CD14-positive monocyte (primary cell): ENCODE data around the gene FAM241B. TPM values are rescaled to one million over a fixed set of nuclear protein-coding genes. Genes with fewer than 3 reads are reported as not detected.

Source experiments
- DNase-seq, 3 donors: peaks; one replicate each; pipeline ENCODE4 v3.0.0-alpha.2; 2011 to 2022
- H2AFZ ChIP-seq: 2 replicates; pipeline ENCODE4 v1.6.0; 2012; ENCODE audit warnings: mild to moderate bottlenecking, low read depth, low read length, inconsistent platforms; ENCODE audit not compliant: insufficient read depth, poor library complexity, severe bottlenecking
- H3K27ac ChIP-seq, 2 donors: 1 replicate in 1 of 2; 2 replicates in 1 of 2; pipeline ENCODE4 v1.5.1; 2012 to 2013; ENCODE audit warnings: low read length in 2 of 2, control low read depth in 1 of 2, inconsistent platforms in 1 of 2, low read depth in 1 of 2, mild to moderate bottlenecking in 1 of 2
- H3K27me3 ChIP-seq, 2 donors: one replicate each; pipeline versions ENCODE4 v1.6.0 to v1.6.1; 2011 to 2013; ENCODE audit warnings: low read length in 2 of 2; ENCODE audit not compliant: control insufficient read depth in 2 of 2, insufficient read depth in 2 of 2
- H3K36me3 ChIP-seq, 2 donors: replicated peaks in 1 of 2; 1 replicate in 1 of 2; 2 replicates in 1 of 2; pipeline versions ENCODE4 v1.5.1 to v1.6.1; 2012 to 2013; ENCODE audit warnings: low read length in 2 of 2, control low read depth in 1 of 2, inconsistent platforms in 1 of 2, mild to moderate bottlenecking in 1 of 2; ENCODE audit not compliant: insufficient read depth in 2 of 2, control insufficient read depth in 1 of 2
- H3K4me1 ChIP-seq, 2 donors: 1 replicate in 1 of 2; 2 replicates in 1 of 2; pipeline versions ENCODE4 v1.5.1 to v1.6.1; 2012 to 2013; ENCODE audit warnings: low read length in 2 of 2, control low read depth in 1 of 2, inconsistent platforms in 1 of 2, mild to moderate bottlenecking in 1 of 2, moderate library complexity in 1 of 2; ENCODE audit not compliant: insufficient read depth in 2 of 2, control insufficient read depth in 1 of 2
- H3K4me2 ChIP-seq: replicated peaks from 2 replicates; pipeline ENCODE3; 2012; ENCODE audit warnings: low read length, moderate library complexity, mild to moderate bottlenecking; ENCODE audit not compliant: poor library complexity, severe bottlenecking; ENCODE audit errors: extremely low read depth
- H3K4me3 ChIP-seq, 3 experiments: fragments of 200-600 bp in 1 of 3; sonication (generic) in 1 of 3; replicated peaks in 1 of 3; 1 replicate in 2 of 3; 2 replicates in 1 of 3; pipeline ENCODE4 v1.5.1; 2011 to 2013; ENCODE audit warnings: low read length in 3 of 3, mild to moderate bottlenecking in 3 of 3, control low read depth in 2 of 3, low read depth in 2 of 3, inconsistent platforms in 1 of 3, moderate library complexity in 1 of 3
- H3K79me2 ChIP-seq: 2 replicates; pipeline ENCODE4 v1.6.0; 2012; ENCODE audit warnings: mild to moderate bottlenecking, control low read depth, inconsistent platforms, low read length, moderate library complexity; ENCODE audit not compliant: insufficient read depth
- H3K9ac ChIP-seq: 2 replicates; pipeline ENCODE4 v1.6.0; 2017; ENCODE audit warnings: low read length, mild to moderate bottlenecking; ENCODE audit not compliant: insufficient read depth, poor library complexity, severe bottlenecking
- H3K9me3 ChIP-seq, 2 donors: replicated peaks in 1 of 2; 1 replicate in 1 of 2; 2 replicates in 1 of 2; pipeline versions ENCODE4 v1.5.1 to v1.6.1; 2012 to 2013; ENCODE audit warnings: low read length in 2 of 2, control low read depth in 1 of 2; ENCODE audit not compliant: control insufficient read depth in 1 of 2, insufficient read depth in 1 of 2
- H4K20me1 ChIP-seq: 2 replicates; pipeline ENCODE4 v1.6.0; 2012; ENCODE audit warnings: mild to moderate bottlenecking, low read length, control low read depth, moderate library complexity; ENCODE audit not compliant: insufficient read depth
- H3K27ac Mint-ChIP-seq, 7 donors: one replicate each; pipeline ENCODE4 v1.8.0; 2020; ENCODE audit warnings: mild to moderate bottlenecking in 7 of 7, mixed read lengths in 7 of 7, moderate library complexity in 6 of 7, inconsistent platforms in 2 of 7
- H3K27me3 Mint-ChIP-seq, 3 donors: one replicate each; pipeline ENCODE4 v1.8.0; 2021 to 2022; ENCODE audit warnings: low read depth in 3 of 3, mild to moderate bottlenecking in 3 of 3, mixed read lengths in 3 of 3, moderate library complexity in 3 of 3, inconsistent platforms in 1 of 3
- H3K36me3 Mint-ChIP-seq, 2 donors: one replicate each; pipeline ENCODE4 v1.8.0; 2020; ENCODE audit warnings: mixed read lengths in 2 of 2, inconsistent platforms in 1 of 2, mild to moderate bottlenecking in 1 of 2
- H3K4me1 Mint-ChIP-seq: one replicate; pipeline ENCODE4 v1.8.0; 2020; ENCODE audit warnings: mild to moderate bottlenecking, mixed read lengths
- H3K4me3 Mint-ChIP-seq, 2 donors: one replicate each; pipeline ENCODE4 v1.8.0; 2020; ENCODE audit warnings: mild to moderate bottlenecking in 2 of 2, mixed read lengths in 2 of 2, moderate library complexity in 1 of 2
- H3K9me3 Mint-ChIP-seq, 7 donors: one replicate each; pipeline ENCODE4 v1.8.0; 2020 to 2022; ENCODE audit warnings: mixed read lengths in 7 of 7, mild to moderate bottlenecking in 6 of 7, moderate library complexity in 6 of 7, inconsistent platforms in 2 of 7
- CTCF ChIP-seq: fragments of 200-600 bp; IDR thresholded peaks from one replicate; pipeline ENCODE4 v1.8.0; 2022; ENCODE audit warnings: antibody characterized with exemption, mild to moderate bottlenecking
- WGBS: methylation state at CpG from one replicate; pipeline ENCODE4 v1.1.5; 2013; ENCODE audit warnings: missing lambda C conversion rate; ENCODE audit not compliant: insufficient coverage; 5-methylcytosine and 5-hydroxymethylcytosine counted together
- intact Hi-C, 2 donors: fragments of 100-400 bp; cut with micrococcal nuclease; formaldehyde crosslinking; loops; one replicate each; pipeline versions ENCODE4 v1.15.0 to v1.15.1; 2023
- polyA plus RNA-seq, 3 donors: library from polyadenylated mRNA; depleted of rRNA in 1 of 3; unstranded in 2 of 3; stranded (reverse) in 1 of 3; fragments of 300-500 nt in 2 of 3; fragments of >200 nt in 1 of 3; fragmentation: Illumina TruSeq in 2 of 3; gene quantifications; 1 replicate in 2 of 3; 2 replicates in 1 of 3; pipeline ENCODE4 v1.2.3, GENCODE V29; 2012 to 2021

Gene FAM241B
- polyA plus RNA-seq, 3 donors: not detected

GRCh38 chr10:69676301-69676700, 46.3 kb downstream of the FAM241B start:
- Histone ChIP-seq H3K9ac (no peak overlapping the region), H3K4me1 (no peaks in the 10 kb centered on the region), H3K79me2 (no peaks in the 10 kb centered on the region), H4K20me1 (no peaks in the 10 kb centered on the region), H3K4me2 (no peak overlapping the region), H3K27me3 (no peaks in the 10 kb centered on the region), H3K27ac (no peak overlapping the region), H3K4me3 (no peak overlapping the region), H2AFZ (no peak overlapping the region), H3K36me3 (no peaks in the 10 kb centered on the region), H3K9me3 (no peaks in the 10 kb centered on the region)
- peaks cover 0 to 2% (median 0%) of the 10 kb centered on the region in 7 donors for H3K9me3 Mint-ChIP-seq
- H3K4me1 Mint-ChIP-seq: no peaks in the 10 kb centered on the region
- H3K36me3 Mint-ChIP-seq: no peaks in the 10 kb centered on the region
- H3K27ac Mint-ChIP-seq: no peak overlapping the region
- TF ChIP-seq CTCF: no peak
- intact Hi-C loops: no loop called here
- H3K27me3 Mint-ChIP-seq: peaks cover 10 to 13% (median 11%) of the 10 kb centered on the region in 3 donors
- no peak overlapping the region for H3K4me3 Mint-ChIP-seq
- no CpG with 5 or more reads among the region's 4 CpGs for WGBS
- DNase-seq: no peak

GRCh38 chr10:69677985-69678654, 48.1 kb downstream of the FAM241B start:
- Mint-ChIP-seq H3K36me3 (no peaks in the 10 kb centered on the region), H3K27ac (no peak overlapping the region), H3K27me3 (peaks cover 8 to 18% (median 10%) of the 10 kb centered on the region in 3 donors), H3K9me3 (peaks cover 0 to 3% (median 0%) of the 10 kb centered on the region in 7 donors), H3K4me1 (no peaks in the 10 kb centered on the region), H3K4me3 (no peak overlapping the region)
- Histone ChIP-seq H4K20me1 (no peaks in the 10 kb centered on the region), H3K9me3 (no peaks in the 10 kb centered on the region), H3K4me2 (no peak overlapping the region), H3K27me3 (no peaks in the 10 kb centered on the region), H3K27ac (no peak overlapping the region), H3K36me3 (no peaks in the 10 kb centered on the region), H3K4me1 (no peaks in the 10 kb centered on the region), H2AFZ (no peak overlapping the region), H3K4me3 (no peak overlapping the region), H3K9ac (no peak overlapping the region), H3K79me2 (no peaks in the 10 kb centered on the region)
- no peak for TF ChIP-seq CTCF
- no peak for DNase-seq
- 87% methylated on average over 9 of the region's 20 CpGs for WGBS
- intact Hi-C loops: no loop called here
